NB4 (cell line): Measurements from ENCODE around the gene SPNS3.

Experiments
- DNase-seq: peaks from one replicate; pipeline ENCODE4 v3.0.0; 2010; ENCODE audit warnings: low read depth
- H3K4me3 ChIP-seq: one replicate; pipeline ENCODE4 v1.5.1; 2011; ENCODE audit warnings: mild to moderate bottlenecking, low read depth, low read length, moderate library complexity
- MYC ChIP-seq: IDR thresholded peaks from 2 replicates; pipeline ENCODE4 v1.6.1; 2011; ENCODE audit warnings: low read depth, low read length
- POLR2A ChIP-seq: IDR thresholded peaks from 2 replicates; pipeline ENCODE4 v1.6.1; 2011; ENCODE audit warnings: mild to moderate bottlenecking; ENCODE audit not compliant: insufficient read length; ENCODE audit errors: extremely low read depth
- TF ChIP-seq, protein P1 (sequence below): IDR thresholded peaks from one replicate; pipeline ENCODE4 v1.5.1; 2012; ENCODE audit warnings: low read depth, low read length
- TF ChIP-seq, protein P2 (sequence below): IDR thresholded peaks from 2 replicates; pipeline ENCODE4 v1.6.1; 2011; ENCODE audit warnings: low read depth, low read length

Gene SPNS3

DNA sequence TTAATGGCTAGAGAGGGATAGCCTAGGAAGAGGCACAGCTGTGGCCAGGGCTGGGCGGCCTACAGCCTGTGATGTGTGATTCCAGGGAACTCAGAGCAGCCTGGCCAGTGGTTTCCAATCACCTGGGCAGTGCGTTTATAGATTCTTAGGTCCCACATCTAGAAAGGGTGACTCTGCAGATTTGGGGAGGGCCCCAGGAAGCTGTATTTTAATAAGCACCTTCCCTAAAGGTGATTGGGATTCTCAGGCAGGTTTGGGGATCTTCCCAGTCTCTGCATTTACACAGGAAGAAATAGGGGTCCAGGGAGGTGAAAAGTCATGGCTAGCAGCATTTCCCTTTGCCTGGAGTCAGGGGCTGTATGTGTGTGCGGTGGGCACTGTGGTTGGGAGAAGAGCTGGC, 74.5 kb downstream of the SPNS3 start:
- DNase-seq = no peak
- TF ChIP-seq, protein P1, sequence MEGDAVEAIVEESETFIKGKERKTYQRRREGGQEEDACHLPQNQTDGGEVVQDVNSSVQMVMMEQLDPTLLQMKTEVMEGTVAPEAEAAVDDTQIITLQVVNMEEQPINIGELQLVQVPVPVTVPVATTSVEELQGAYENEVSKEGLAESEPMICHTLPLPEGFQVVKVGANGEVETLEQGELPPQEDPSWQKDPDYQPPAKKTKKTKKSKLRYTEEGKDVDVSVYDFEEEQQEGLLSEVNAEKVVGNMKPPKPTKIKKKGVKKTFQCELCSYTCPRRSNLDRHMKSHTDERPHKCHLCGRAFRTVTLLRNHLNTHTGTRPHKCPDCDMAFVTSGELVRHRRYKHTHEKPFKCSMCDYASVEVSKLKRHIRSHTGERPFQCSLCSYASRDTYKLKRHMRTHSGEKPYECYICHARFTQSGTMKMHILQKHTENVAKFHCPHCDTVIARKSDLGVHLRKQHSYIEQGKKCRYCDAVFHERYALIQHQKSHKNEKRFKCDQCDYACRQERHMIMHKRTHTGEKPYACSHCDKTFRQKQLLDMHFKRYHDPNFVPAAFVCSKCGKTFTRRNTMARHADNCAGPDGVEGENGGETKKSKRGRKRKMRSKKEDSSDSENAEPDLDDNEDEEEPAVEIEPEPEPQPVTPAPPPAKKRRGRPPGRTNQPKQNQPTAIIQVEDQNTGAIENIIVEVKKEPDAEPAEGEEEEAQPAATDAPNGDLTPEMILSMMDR = no peak
- TF ChIP-seq, protein P2, sequence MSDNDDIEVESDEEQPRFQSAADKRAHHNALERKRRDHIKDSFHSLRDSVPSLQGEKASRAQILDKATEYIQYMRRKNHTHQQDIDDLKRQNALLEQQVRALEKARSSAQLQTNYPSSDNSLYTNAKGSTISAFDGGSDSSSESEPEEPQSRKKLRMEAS = no peak
- TF ChIP-seq MYC (no peak), POLR2A (no peak)
- H3K4me3 ChIP-seq = no peak overlapping the region

DNA sequence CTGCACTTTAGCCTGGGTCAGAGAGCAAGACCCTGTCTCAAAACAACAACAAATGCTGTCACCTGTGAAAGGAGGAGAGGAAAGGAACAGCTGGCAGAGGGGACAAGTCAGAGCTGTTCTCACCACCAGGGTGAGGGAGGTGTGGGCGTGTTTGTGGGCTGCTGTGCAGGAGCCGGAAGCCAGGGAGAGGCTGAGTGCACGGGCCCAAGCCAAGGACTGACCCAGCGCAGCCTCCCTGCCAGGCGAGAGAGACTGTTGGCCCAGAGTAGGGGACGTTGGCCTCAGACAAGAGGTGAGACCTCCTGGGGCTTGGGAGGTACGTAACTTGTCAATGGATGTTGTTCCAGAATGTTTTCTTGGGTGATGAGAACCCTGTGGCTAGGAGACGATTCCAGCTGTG, 75.7 kb downstream of the SPNS3 start:
- TF ChIP-seq, protein P2 = no peak
- TF ChIP-seq POLR2A = no peak
- TF ChIP-seq MYC = no peak
- TF ChIP-seq, protein P1 = no peak
- DNase-seq = peak; percentile 43
- no peak overlapping the region for H3K4me3 ChIP-seq

DNA sequence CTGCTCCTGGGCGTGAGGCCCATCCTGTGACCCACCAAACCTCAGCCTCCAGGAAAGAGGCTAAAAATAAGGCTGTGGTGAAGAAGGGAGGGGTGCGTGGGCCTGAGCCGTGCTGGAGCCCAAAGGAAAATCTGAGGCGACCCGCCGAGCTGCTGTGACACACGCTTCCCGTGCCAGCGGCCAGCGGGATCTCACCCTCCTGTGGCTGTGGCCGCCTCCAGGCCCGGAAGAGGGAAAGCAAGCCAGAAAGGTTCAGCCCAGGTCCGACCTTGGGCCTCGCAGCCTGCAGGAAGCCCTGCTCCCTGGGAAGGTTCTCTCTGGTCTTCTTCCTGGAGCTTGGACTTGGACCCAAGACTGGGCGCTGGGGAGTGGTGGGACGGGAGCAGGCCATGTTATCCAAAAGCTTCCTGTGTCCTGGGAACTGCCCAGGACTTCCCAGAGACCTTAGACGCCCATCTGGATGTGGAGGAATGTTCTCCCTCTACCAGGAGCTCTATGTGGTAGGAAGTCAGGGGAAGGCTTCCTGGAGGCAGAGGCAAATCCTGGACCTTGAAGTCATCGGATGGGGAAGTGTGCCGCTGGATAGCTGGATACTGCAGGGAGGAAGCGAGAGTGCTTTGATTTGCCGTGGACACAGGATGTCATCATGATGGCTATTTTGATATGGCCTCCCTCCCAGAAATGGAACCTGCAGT, 76.3 kb downstream of the SPNS3 start:
- TF ChIP-seq, protein P2 = no peak
- TF ChIP-seq MYC (no peak), POLR2A (no peak)
- TF ChIP-seq, protein P1 = no peak
- H3K4me3 ChIP-seq = no peak overlapping the region
- no peak for DNase-seq

DNA sequence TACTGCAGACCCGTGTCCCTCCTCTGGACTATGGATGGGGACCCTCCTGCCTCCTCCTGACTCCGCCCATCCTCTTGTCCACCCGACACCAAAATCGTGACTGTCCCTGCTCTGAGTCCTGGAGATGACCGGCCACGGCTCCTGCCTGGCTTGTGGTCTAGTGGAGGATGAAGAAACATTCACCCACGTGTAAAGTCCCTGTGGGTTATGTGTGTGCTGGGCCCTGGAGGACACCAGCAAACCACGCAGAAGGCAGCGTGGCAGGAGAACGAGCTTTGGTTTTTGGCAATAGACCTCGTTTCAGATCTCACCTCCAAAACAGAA, 76.8 kb downstream of the SPNS3 start:
- TF ChIP-seq MYC (no peak), POLR2A (no peak)
- TF ChIP-seq, protein P2 = no peak
- TF ChIP-seq, protein P1 = no peak
- no peak overlapping the region for H3K4me3 ChIP-seq
- no peak for DNase-seq

DNA sequence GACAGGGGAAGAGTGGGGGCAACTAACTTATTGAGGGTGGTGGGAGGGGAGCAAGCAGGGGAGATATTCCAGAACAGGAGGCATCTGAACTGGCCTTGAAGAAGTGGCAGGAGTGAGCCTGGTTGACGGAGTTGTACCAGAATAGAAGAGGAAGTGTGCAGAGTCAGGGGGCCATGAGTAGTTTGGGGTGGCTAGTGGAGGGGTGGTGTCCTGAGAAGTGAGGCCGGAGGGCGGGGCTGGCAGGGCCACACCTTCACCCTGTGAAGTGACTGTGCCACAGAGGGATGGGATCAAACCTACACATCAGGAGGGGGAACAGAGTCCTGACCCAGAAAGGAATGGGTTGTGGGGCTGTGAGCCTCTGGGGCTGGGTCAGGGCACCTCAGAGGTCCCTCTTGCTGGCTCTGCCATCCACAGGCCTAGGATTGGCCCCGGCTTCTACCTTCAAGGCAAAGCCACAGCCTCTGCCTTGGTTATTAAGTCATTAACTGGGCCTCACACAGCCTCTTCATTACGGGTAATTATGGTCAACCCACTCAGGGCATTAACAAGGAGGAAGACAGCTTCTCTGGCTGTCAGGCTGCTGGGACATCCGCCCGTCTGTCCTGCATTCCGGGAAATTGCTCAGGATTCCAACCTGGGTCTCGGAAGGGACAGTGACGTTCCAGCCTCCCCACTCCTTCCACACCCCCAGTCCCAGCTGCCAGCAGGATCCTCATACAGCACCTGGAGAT, 77.6 kb downstream of the SPNS3 start:
- DNase-seq = no peak
- TF ChIP-seq, protein P1 = no peak
- TF ChIP-seq, protein P2 = no peak
- TF ChIP-seq POLR2A = no peak
- no peak for TF ChIP-seq MYC

More for the DNA sequence above, 77.6 kb downstream of the SPNS3 start:
- H3K4me3 ChIP-seq = no peak overlapping the region
